ENCODE results near the gene PTPRN2.
"Not testable (repeated sequence)": the region's sequence is repeated elsewhere in the genome, so short reads cannot be mapped to it uniquely, and the experiment has no call there.

Gene PTPRN2

GRCh38 chr7:157923903-157924630, 663.6 kb downstream of the PTPRN2 start:
- H3K27me3 Mint-ChIP-seq: no peaks in the 10 kb centered on the region

GRCh38 chr7:157922576-157922975, 665.0 kb downstream of the PTPRN2 start:
- Mint-ChIP-seq H3K9me3 (no peaks in the 10 kb centered on the region), H3K4me1 (peaks cover 15% of the 10 kb centered on the region), H3K36me3 (no peaks in the 10 kb centered on the region), H3K27ac (no peak overlapping the region), H3K4me3 (no peak overlapping the region), H3K27me3 (no peaks in the 10 kb centered on the region)

More at GRCh38 chr7:157923903-157924630, 663.6 kb downstream of the PTPRN2 start:
- Mint-ChIP-seq H3K9me3 (no peaks in the 10 kb centered on the region), H3K36me3 (no peaks in the 10 kb centered on the region), H3K4me1 (peaks cover 15% of the 10 kb centered on the region), H3K4me3 (no peak overlapping the region), H3K27ac (no peak overlapping the region)

- no peak overlapping the region for H3K27ac Mint-ChIP-seq
- peaks cover 1% of the 10 kb centered on the region for H3K27me3 Mint-ChIP-seq
- no peaks in the 10 kb centered on the region for H3K4me1 Mint-ChIP-seq
- H3K9me3 Mint-ChIP-seq: peaks cover 4% of the 10 kb centered on the region
- no peak overlapping the region for H3K4me3 Mint-ChIP-seq
- H3K36me3 Mint-ChIP-seq: no peaks in the 10 kb centered on the region
Measured at GRCh38 chr7:157918326-157919080, 669.1 kb downstream of the PTPRN2 start.

GRCh38 chr7:157916946-157917640, 670.5 kb downstream of the PTPRN2 start:
- Mint-ChIP-seq H3K4me1 (no peaks in the 10 kb centered on the region), H3K36me3 (peaks cover 3% of the 10 kb centered on the region), H3K27me3 (peaks cover 4% of the 10 kb centered on the region), H3K9me3 (peaks cover 4% of the 10 kb centered on the region), H3K27ac (no peak overlapping the region), H3K4me3 (no peak overlapping the region)

GRCh38 chr7:157910446-157910845, 677.2 kb downstream of the PTPRN2 start:
- Mint-ChIP-seq H3K27ac (no peak overlapping the region), H3K36me3 (peaks cover 3% of the 10 kb centered on the region), H3K4me3 (no peak overlapping the region), H3K4me1 (no peaks in the 10 kb centered on the region), H3K27me3 (peaks cover 3% of the 10 kb centered on the region), H3K9me3 (peaks cover 8% of the 10 kb centered on the region)

- not testable (repeated sequence) for H3K27me3 Mint-ChIP-seq, H3K36me3 Mint-ChIP-seq, H3K4me1 Mint-ChIP-seq, H3K4me3 Mint-ChIP-seq, H3K9me3 Mint-ChIP-seq, H3K27ac Mint-ChIP-seq
Measured at GRCh38 chr7:157910045-157910444, 677.6 kb downstream of the PTPRN2 start.

- peaks cover 3% of the 10 kb centered on the region for H3K36me3 Mint-ChIP-seq
- H3K9me3 Mint-ChIP-seq: peaks cover 4% of the 10 kb centered on the region
- no peak overlapping the region for H3K4me3 Mint-ChIP-seq
- no peaks in the 10 kb centered on the region for H3K4me1 Mint-ChIP-seq
- no peak overlapping the region for H3K27ac Mint-ChIP-seq
- peaks cover 3% of the 10 kb centered on the region for H3K27me3 Mint-ChIP-seq
Measured at GRCh38 chr7:157909370-157909769, 678.3 kb downstream of the PTPRN2 start.

GRCh38 chr7:157908006-157908782, 679.4 kb downstream of the PTPRN2 start:
- H3K9me3 Mint-ChIP-seq: peaks cover 4% of the 10 kb centered on the region
- peaks cover under 1% of the 10 kb centered on the region for H3K36me3 Mint-ChIP-seq
- H3K4me3 Mint-ChIP-seq: no peak overlapping the region
- no peaks in the 10 kb centered on the region for H3K4me1 Mint-ChIP-seq
- no peak overlapping the region for H3K27ac Mint-ChIP-seq
- H3K27me3 Mint-ChIP-seq: peaks cover under 1% of the 10 kb centered on the region

- Mint-ChIP-seq H3K9me3 (peaks cover 4% of the 10 kb centered on the region), H3K36me3 (no peaks in the 10 kb centered on the region), H3K27me3 (no peaks in the 10 kb centered on the region), H3K4me1 (no peaks in the 10 kb centered on the region), H3K4me3 (no peak overlapping the region), H3K27ac (no peak overlapping the region)
Measured at GRCh38 chr7:157907091-157907490, 680.5 kb downstream of the PTPRN2 start.

- Mint-ChIP-seq H3K4me3 (no peak overlapping the region), H3K9me3 (peaks cover under 1% of the 10 kb centered on the region), H3K4me1 (no peaks in the 10 kb centered on the region), H3K27me3 (no peaks in the 10 kb centered on the region), H3K36me3 (no peaks in the 10 kb centered on the region), H3K27ac (no peak overlapping the region)
Measured at GRCh38 chr7:157906583-157906982, 681.0 kb downstream of the PTPRN2 start.

- Mint-ChIP-seq H3K27me3 (no peaks in the 10 kb centered on the region), H3K4me3 (no peak overlapping the region), H3K4me1 (no peaks in the 10 kb centered on the region), H3K36me3 (no peaks in the 10 kb centered on the region), H3K27ac (no peak overlapping the region), H3K9me3 (no peaks in the 10 kb centered on the region)
Measured at GRCh38 chr7:157905651-157906461, 681.8 kb downstream of the PTPRN2 start.

- H3K4me3 Mint-ChIP-seq: no peak overlapping the region
- H3K27me3 Mint-ChIP-seq: no peaks in the 10 kb centered on the region
- no peaks in the 10 kb centered on the region for H3K4me1 Mint-ChIP-seq
- no peaks in the 10 kb centered on the region for H3K9me3 Mint-ChIP-seq
- no peak overlapping the region for H3K27ac Mint-ChIP-seq
- no peaks in the 10 kb centered on the region for H3K36me3 Mint-ChIP-seq
Measured at GRCh38 chr7:157904866-157905570, 682.6 kb downstream of the PTPRN2 start.

GRCh38 chr7:157904211-157904865, 683.3 kb downstream of the PTPRN2 start:
- Mint-ChIP-seq H3K4me1 (no peaks in the 10 kb centered on the region), H3K9me3 (no peaks in the 10 kb centered on the region), H3K36me3 (no peaks in the 10 kb centered on the region), H3K27ac (no peak overlapping the region), H3K27me3 (no peaks in the 10 kb centered on the region), H3K4me3 (no peak overlapping the region)

GRCh38 chr7:157903710-157904109, 683.9 kb downstream of the PTPRN2 start:
- Mint-ChIP-seq H3K4me3 (no peak overlapping the region), H3K36me3 (no peaks in the 10 kb centered on the region), H3K4me1 (no peaks in the 10 kb centered on the region), H3K27me3 (no peaks in the 10 kb centered on the region), H3K27ac (no peak overlapping the region), H3K9me3 (no peaks in the 10 kb centered on the region)
